SJSA1 (cell line): ENCODE results near the gene FBXL2. TPM values are rescaled to one million over a fixed set of nuclear protein-coding genes. Genes with fewer than 3 reads are reported as not detected.
A peak's percentile ranks its signal among the peaks of the same experiment; 100 is the strongest.

Source experiments
- DNase-seq, 2 experiments: peaks; one replicate each; pipeline ENCODE4 v3.0.0-alpha.2; 2015 to 2020; ENCODE audit warnings: low spot score in 2 of 2, low read depth in 1 of 2
- H3K27ac ChIP-seq: fragments of 250-450 bp; sonication (Bioruptor Pico); 2 replicates; pipeline ENCODE4 v1.5.1; 2020; ENCODE audit warnings: mild to moderate bottlenecking, moderate library complexity
- H3K27me3 ChIP-seq: fragments of 250-450 bp; sonication (Bioruptor Pico); replicated peaks from 2 replicates; pipeline ENCODE4 v1.5.1; 2020; ENCODE audit warnings: mild to moderate bottlenecking, moderate library complexity
- H3K36me3 ChIP-seq: fragments of 250-450 bp; sonication (Bioruptor Pico); 2 replicates; pipeline ENCODE4 v1.5.1; 2020; ENCODE audit warnings: mild to moderate bottlenecking
- H3K4me1 ChIP-seq: fragments of 250-450 bp; sonication (Bioruptor Pico); replicated peaks from 2 replicates; pipeline ENCODE4 v1.6.1; 2021; ENCODE audit warnings: mild to moderate bottlenecking
- H3K4me3 ChIP-seq: fragments of 250-450 bp; sonication (Bioruptor Pico); 2 replicates; pipeline ENCODE4 v1.5.1; 2020; ENCODE audit warnings: mild to moderate bottlenecking
- H3K9me3 ChIP-seq: fragments of 250-450 bp; sonication (Bioruptor Pico); replicated peaks from 2 replicates; pipeline ENCODE4 v1.5.1; 2020; ENCODE audit warnings: mild to moderate bottlenecking
- total RNA-seq: library from RNA; depleted of rRNA; stranded (reverse); fragments of >200 nt; shearing (Covaris generic); gene quantifications from 2 replicates; pipeline ENCODE4 v1.2.3, GENCODE V29; 2014; rRNA removed

The FBXL2 gene, protein sequence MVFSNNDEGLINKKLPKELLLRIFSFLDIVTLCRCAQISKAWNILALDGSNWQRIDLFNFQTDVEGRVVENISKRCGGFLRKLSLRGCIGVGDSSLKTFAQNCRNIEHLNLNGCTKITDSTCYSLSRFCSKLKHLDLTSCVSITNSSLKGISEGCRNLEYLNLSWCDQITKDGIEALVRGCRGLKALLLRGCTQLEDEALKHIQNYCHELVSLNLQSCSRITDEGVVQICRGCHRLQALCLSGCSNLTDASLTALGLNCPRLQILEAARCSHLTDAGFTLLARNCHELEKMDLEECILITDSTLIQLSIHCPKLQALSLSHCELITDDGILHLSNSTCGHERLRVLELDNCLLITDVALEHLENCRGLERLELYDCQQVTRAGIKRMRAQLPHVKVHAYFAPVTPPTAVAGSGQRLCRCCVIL
- total RNA-seq = 11.2 and 16.4 TPM in 2 replicates

DNA sequence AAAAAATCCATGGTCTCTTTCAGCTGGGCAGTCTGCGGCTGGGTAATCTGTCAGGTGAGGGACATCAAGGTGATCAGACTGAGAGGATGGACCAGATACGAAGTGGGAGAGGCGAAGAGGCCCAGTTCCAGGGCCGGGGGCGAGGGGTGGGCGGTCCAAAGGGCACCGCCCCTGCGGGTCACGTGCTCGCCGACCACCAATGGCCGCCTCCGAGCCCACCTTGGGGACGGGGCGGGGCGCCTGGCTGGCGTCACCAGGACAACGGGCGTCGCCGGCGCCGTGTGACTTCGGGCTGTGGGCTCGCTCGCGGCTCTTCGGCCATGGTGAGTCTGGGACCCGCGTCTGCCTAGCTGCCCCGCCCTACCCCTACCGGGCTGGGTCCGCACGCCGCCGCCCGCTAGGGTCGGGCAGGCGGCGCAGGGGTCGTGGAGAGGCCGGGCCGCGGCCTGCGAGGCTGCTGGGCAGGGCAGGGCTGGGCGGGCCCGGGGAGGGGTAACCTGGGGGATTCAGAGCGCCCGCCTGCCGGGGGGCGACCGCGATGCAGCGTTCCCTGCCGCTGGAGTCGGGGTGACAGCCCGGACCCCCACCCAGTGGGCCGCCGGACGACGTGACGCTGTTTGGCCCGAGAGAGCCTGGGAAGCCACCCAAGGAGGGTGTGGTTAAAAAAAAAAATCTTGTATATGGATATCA, at the start of gene FBXL2:
FBXL2 (plus strand) TSS at position 250 of the 690 bp plus-strand sequence; CDS start at position 321, 71 bp downstream.
- H3K27ac ChIP-seq = peak within 1 kb of the TSS; percentile 91

GRCh38 chr3:33229066-33229465, 48.2 kb upstream of the FBXL2 start:
- H3K9me3 ChIP-seq = 0 out of 2 replicates have a peak, but pooled peaks cover 3% of the 10 kb centered on the region
- no peaks in the 10 kb centered on the region for H3K36me3 ChIP-seq
- DNase-seq = no peak
- no peak overlapping the region for H3K4me3 ChIP-seq
- peaks cover 11% of the 10 kb centered on the region for H3K4me1 ChIP-seq
- H3K27ac ChIP-seq = no peak overlapping the region
- H3K27me3 ChIP-seq = no peaks in the 10 kb centered on the region

More for the DNA sequence above, at the start of gene FBXL2:
- Histone ChIP-seq H3K27me3 (no peaks in the 10 kb centered on the region), H3K4me3 (peak within 1 kb of the TSS; percentile 92), H3K9me3 (0 out of 2 replicates have a peak, but pooled peaks cover 3% of the 10 kb centered on the region), H3K4me1 (peaks cover 3% of the 10 kb centered on the region; the same call in 1 of the 2 replicates), H3K36me3 (peaks cover 5% of the 10 kb centered on the region)
- DNase-seq = peak; percentile 72 to 79

- Histone ChIP-seq H3K27ac (no peak overlapping the region), H3K9me3 (0 out of 2 replicates have a peak, but pooled peaks cover 3% of the 10 kb centered on the region), H3K36me3 (no peaks in the 10 kb centered on the region), H3K27me3 (no peaks in the 10 kb centered on the region), H3K4me3 (no peak overlapping the region), H3K4me1 (peaks cover 11% of the 10 kb centered on the region)
- no peak for DNase-seq
These were observed 47.3 kb upstream of the FBXL2 start for GRCh38 chr3:33229947-33230346.

DNA sequence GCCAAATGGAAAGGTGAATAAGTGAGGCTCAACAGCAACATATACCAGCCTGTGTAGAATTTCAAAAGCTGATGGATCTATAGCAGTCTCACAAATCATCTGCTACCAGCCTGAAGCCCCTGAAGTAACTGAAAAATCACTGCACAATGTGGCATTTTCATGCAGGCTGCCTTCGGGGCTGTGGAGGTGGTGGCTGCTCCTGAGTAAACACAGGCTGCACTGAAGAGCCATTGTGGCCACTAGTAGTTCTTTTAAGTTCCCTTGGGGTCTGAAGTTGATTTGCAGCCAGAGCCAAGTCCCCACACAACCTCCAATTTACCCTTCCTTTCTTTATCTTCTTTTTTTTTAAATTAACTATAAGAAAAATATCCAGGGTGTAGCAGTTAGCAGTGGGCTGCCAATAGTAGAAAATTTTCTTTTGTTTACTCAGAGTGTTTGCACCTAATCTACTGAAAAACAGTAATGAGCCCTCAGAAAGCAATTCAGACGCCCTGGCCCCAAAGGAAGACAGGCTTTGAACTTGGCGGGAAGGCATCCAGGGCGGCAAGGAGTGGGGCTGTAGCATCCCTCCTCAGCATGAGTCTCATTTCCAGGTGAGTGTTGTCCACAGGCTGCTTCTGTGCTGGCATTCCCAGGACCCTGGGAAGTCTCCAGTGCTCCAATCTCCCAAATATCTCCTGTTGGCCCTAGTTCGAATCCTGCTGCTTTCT, 45.3 kb upstream of the FBXL2 start:
- Histone ChIP-seq H3K4me3 (no peak overlapping the region), H3K4me1 (peaks cover 16% of the 10 kb centered on the region), H3K27me3 (no peaks in the 10 kb centered on the region), H3K36me3 (no peaks in the 10 kb centered on the region), H3K9me3 (0 out of 2 replicates have a peak, but pooled peaks cover 3% of the 10 kb centered on the region), H3K27ac (0 out of 2 replicates have a peak overlapping the region, but pooled peaks have one; percentile 6)
- no peak for DNase-seq

GRCh38 chr3:33233884-33234283, 43.4 kb upstream of the FBXL2 start:
- Histone ChIP-seq H3K36me3 (no peaks in the 10 kb centered on the region), H3K4me1 (peaks cover 16% of the 10 kb centered on the region), H3K4me3 (no peak overlapping the region), H3K27ac (no peak overlapping the region), H3K9me3 (0 out of 2 replicates have a peak, but pooled peaks cover 3% of the 10 kb centered on the region), H3K27me3 (no peaks in the 10 kb centered on the region)
- no peak for DNase-seq

DNA sequence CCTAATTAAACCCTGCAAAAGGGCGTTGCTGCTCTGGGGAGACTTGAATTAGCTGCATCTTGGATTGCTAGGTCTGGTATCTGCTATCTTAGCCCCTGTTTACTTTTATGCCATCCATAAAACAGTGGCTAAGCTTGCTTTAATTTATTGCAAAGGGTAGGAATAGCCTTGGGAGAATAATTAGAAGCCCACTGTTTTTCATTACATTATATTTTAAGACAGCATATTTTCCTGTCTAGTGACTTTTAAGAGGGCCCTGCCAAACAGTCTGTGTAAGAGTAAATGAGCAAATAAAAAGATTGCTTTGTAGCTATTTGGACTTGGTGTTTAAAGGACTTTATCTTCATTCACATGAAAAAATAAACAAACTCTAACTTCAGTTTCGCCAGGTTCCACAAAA, 41.2 kb upstream of the FBXL2 start:
- Histone ChIP-seq H3K9me3 (no peaks in the 10 kb centered on the region), H3K36me3 (no peaks in the 10 kb centered on the region), H3K27me3 (no peaks in the 10 kb centered on the region), H3K27ac (no peak overlapping the region), H3K4me1 (peaks cover 13% of the 10 kb centered on the region), H3K4me3 (no peak overlapping the region)
- DNase-seq = no peak

DNA sequence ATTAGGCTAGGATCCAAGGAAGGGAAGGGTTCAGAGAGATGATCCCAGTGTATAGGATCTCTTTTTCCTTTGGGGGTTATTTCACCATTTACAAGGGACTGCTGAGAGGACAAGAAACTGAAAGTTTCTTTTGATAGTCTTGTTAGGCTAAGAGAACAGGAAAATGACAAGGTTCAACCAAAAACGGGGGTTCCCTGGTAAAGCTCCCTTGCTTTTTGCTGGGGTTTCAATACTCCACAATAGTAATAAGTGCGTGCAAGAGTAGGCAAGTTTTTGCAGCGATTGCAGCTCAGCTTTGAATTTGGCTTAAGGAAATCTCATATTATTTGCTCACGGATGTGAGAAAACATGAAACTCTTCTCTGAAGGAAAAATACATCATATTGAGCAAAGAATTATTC, 39.8 kb upstream of the FBXL2 start:
- Histone ChIP-seq H3K27ac (no peak overlapping the region), H3K4me1 (peaks cover 5% of the 10 kb centered on the region; the same call in 1 of the 2 replicates), H3K4me3 (no peak overlapping the region), H3K27me3 (no peaks in the 10 kb centered on the region), H3K36me3 (no peaks in the 10 kb centered on the region), H3K9me3 (no peaks in the 10 kb centered on the region)
- no peak for DNase-seq

DNA sequence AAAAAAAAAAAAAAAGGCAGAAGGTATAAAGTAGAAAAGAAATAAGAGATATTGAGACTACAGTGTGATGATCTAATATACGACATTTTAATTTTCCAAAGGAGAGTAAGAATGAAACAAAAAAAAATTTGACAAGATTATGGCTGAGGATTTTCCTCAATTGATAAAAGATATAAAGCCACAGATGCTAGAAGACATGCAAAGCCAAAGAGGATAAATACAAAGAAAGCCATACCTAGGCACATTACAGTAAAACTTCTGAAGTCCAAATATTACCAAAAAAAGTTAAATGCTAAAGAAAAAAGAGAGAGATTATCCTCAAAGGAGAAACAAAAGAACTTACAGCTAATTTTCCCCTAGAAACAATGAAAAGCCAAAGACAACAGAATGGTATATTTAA, 38.3 kb upstream of the FBXL2 start:
- H3K9me3 ChIP-seq = no peaks in the 10 kb centered on the region
- H3K27ac ChIP-seq = no peak overlapping the region
- H3K27me3 ChIP-seq = no peaks in the 10 kb centered on the region
- H3K36me3 ChIP-seq = no peaks in the 10 kb centered on the region
- H3K4me1 ChIP-seq = peaks cover 5% of the 10 kb centered on the region; the same call in 1 of the 2 replicates
- DNase-seq = no peak
- H3K4me3 ChIP-seq = no peak overlapping the region

DNA sequence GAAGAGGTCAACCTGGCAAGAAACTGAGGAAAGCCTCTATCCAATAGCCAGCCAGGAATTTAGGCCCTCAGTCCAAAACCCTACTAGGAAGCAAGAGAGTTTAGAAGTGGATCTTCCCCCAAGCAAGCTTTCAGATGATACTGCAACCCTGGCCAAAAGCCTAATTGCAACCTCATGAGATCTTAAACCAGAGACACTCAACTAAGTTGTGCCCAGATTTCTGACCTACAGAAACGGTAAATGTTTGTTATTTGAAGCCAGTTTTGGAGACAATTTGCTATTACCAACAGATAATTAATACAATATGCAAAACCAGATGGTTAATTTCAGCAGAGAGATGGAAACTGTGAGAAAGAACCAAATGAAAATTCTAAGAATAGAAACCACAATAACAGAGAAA, 37.0 kb upstream of the FBXL2 start:
- Histone ChIP-seq H3K36me3 (no peaks in the 10 kb centered on the region), H3K4me1 (peaks cover 5% of the 10 kb centered on the region; the same call in 1 of the 2 replicates), H3K4me3 (no peak overlapping the region), H3K9me3 (no peaks in the 10 kb centered on the region), H3K27me3 (no peaks in the 10 kb centered on the region), H3K27ac (no peak overlapping the region)
- no peak for DNase-seq

GRCh38 chr3:33246786-33247185, 30.5 kb upstream of the FBXL2 start:
- no peak for DNase-seq
- Histone ChIP-seq H3K9me3 (no peaks in the 10 kb centered on the region), H3K4me3 (no peak overlapping the region), H3K36me3 (no peaks in the 10 kb centered on the region), H3K4me1 (no peaks in the 10 kb centered on the region), H3K27me3 (no peaks in the 10 kb centered on the region), H3K27ac (no peak overlapping the region)

DNA sequence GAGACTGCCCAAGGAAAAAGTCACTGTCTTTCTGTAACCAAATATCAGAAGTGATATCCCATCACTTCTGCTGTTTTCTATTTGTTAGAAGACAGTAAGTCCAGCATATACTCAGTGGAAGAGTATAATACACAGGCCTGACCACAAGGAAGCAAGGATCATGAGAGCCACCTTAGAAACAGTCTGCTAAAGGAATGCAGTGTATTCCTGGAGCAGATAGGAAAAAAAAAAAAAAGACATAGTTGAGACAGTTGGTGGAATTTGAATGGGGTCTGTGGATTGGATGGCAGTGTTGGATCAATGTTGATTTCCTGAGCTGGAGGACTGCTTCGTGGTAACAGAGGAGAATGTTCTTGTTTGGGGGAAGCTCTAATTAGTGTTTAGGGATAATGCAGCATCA, 26.5 kb upstream of the FBXL2 start:
- no peak overlapping the region for H3K27ac ChIP-seq
- H3K4me1 ChIP-seq = no peaks in the 10 kb centered on the region
- H3K4me3 ChIP-seq = no peak overlapping the region
- no peaks in the 10 kb centered on the region for H3K9me3 ChIP-seq
- no peaks in the 10 kb centered on the region for H3K36me3 ChIP-seq
- no peaks in the 10 kb centered on the region for H3K27me3 ChIP-seq
- DNase-seq = no peak

DNA sequence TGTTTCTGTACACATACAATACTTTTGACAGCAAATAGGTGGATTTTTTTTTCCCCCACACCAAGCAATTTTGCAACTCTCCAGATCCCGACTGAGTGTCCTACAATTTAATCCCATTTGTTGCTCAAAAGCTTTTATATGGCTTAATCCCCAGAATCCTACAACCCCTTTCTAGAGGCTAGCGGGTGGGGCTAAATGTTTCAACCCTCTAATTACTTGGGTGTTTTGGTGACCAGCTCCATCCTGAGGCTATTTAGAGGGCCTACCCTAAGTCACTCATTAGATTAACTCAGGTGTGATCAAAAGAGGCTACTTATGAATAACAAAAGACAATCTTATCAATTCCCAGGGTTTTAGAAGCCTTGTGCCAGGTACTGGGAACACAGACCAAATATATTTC, 21.0 kb upstream of the FBXL2 start:
- no peaks in the 10 kb centered on the region for H3K4me1 ChIP-seq
- no peaks in the 10 kb centered on the region for H3K27me3 ChIP-seq
- no peak overlapping the region for H3K27ac ChIP-seq
- no peaks in the 10 kb centered on the region for H3K9me3 ChIP-seq
- no peak overlapping the region for H3K4me3 ChIP-seq
- DNase-seq = no peak
- H3K36me3 ChIP-seq = no peaks in the 10 kb centered on the region

- Histone ChIP-seq H3K36me3 (no peaks in the 10 kb centered on the region), H3K4me1 (no peaks in the 10 kb centered on the region), H3K27ac (no peak overlapping the region), H3K9me3 (no peaks in the 10 kb centered on the region), H3K27me3 (no peaks in the 10 kb centered on the region), H3K4me3 (no peak overlapping the region)
- no peak for DNase-seq
These were observed 17.1 kb upstream of the FBXL2 start for GRCh38 chr3:33260104-33260503.
